HEK293 (cell line): ENCODE measurements around the gene IMMP2L.

ENCODE experiments used
- CTCF ChIA-PET: fragments of 350-600 bp; formaldehyde crosslinking; extraction: SDS; loops from one replicate; lab custom pipeline; 2021; ENCODE audit warnings: antibody characterized with exemption; lab: Yijun Ruan, JAX
- POLR2A ChIA-PET: fragments of 300-600 bp; formaldehyde crosslinking; extraction: SDS; loops from one replicate; lab custom pipeline; 2020; ENCODE audit warnings: antibody characterized with exemption, inconsistent platforms; lab: Yijun Ruan, JAX
- H3K27ac ChIP-seq: fragments of 200-500 bp; sonication (Bioruptor generic); 2 replicates; pipeline ENCODE4 v1.5.1; 2014; ENCODE audit warnings: low read depth, low read length, control low read depth, inconsistent platforms; ENCODE audit errors: extremely low read depth
- H3K36me3 ChIP-seq, 2 experiments: fragments of 200-500 bp in 1 of 2; sonication (Bioruptor generic) in 1 of 2; 1 replicate in 1 of 2; 2 replicates in 1 of 2; pipeline ENCODE4 v1.5.1; 2014 to 2017; ENCODE audit warnings: inconsistent platforms in 2 of 2, low read length in 2 of 2; ENCODE audit not compliant: control insufficient read depth in 2 of 2, insufficient read depth in 1 of 2
- H3K4me1 ChIP-seq: fragments of 200-500 bp; sonication (Bioruptor generic); 2 replicates; pipeline ENCODE4 v1.5.1; 2014; ENCODE audit warnings: mild to moderate bottlenecking, low read length, inconsistent platforms; ENCODE audit not compliant: control insufficient read depth, insufficient read depth
- H3K4me3 ChIP-seq: 2 replicates; pipeline ENCODE4 v1.5.1; 2011; ENCODE audit warnings: low read depth, mild to moderate bottlenecking, control low read depth, low read length, moderate library complexity
- H3K9me3 ChIP-seq: fragments of 200-500 bp; sonication (Bioruptor generic); 2 replicates; pipeline ENCODE4 v1.5.1; 2014; ENCODE audit warnings: low read depth, low read length, inconsistent platforms; ENCODE audit not compliant: control insufficient read depth, insufficient read depth
- INSM2 ChIP-seq: fragments of 450-650 bp; formaldehyde crosslinking; IDR thresholded peaks from 2 replicates; pipeline ENCODE4 v1.5.1; 2016; ENCODE audit warnings: missing biosample characterization, missing genetic modification characterization
- TCF7L2 ChIP-seq: IDR thresholded peaks from 2 replicates; pipeline ENCODE4 v1.6.1; 2011; ENCODE audit warnings: low read depth, mild to moderate bottlenecking, inconsistent platforms, low read length, moderate library complexity, borderline replicate concordance
- TRIM28 ChIP-seq: IDR thresholded peaks from 2 replicates; pipeline ENCODE4 v1.6.1; 2011; ENCODE audit warnings: low read length, control low read depth, borderline replicate concordance
- ZBTB11 ChIP-seq: fragments of 450-650 bp; formaldehyde crosslinking; conservative IDR thresholded peaks from 2 replicates; pipeline ENCODE4 v1.5.1; 2016; ENCODE audit warnings: low read depth, missing biosample characterization, missing genetic modification characterization
- ZFHX2 ChIP-seq: fragments of 450-650 bp; formaldehyde crosslinking; conservative IDR thresholded peaks from 2 replicates; pipeline ENCODE4 v1.5.1; 2016; ENCODE audit warnings: missing biosample characterization, missing genetic modification characterization
- ZIC2 ChIP-seq: fragments of 450-650 bp; formaldehyde crosslinking; IDR thresholded peaks from 2 replicates; pipeline ENCODE4 v1.5.1; 2016; ENCODE audit warnings: missing biosample characterization, missing genetic modification characterization
- ZNF132 ChIP-seq: fragments of 450-650 bp; formaldehyde crosslinking; IDR thresholded peaks from 2 replicates; pipeline ENCODE4 v1.5.1; 2017; ENCODE audit warnings: missing biosample characterization, missing genetic modification characterization, borderline replicate concordance
- ZNF133 ChIP-seq: fragments of 450-650 bp; formaldehyde crosslinking; IDR thresholded peaks from 2 replicates; pipeline ENCODE4 v1.5.1; 2016; ENCODE audit warnings: missing biosample characterization, missing genetic modification characterization
- ZNF169 ChIP-seq: fragments of 450-650 bp; formaldehyde crosslinking; IDR thresholded peaks from 2 replicates; pipeline ENCODE4 v1.5.1; 2016; ENCODE audit warnings: missing biosample characterization, missing genetic modification characterization
- ZNF335 ChIP-seq: fragments of 450-650 bp; formaldehyde crosslinking; conservative IDR thresholded peaks from 2 replicates; pipeline ENCODE4 v1.5.1; 2016; ENCODE audit warnings: missing biosample characterization, missing genetic modification characterization
- ZNF354C ChIP-seq: fragments of 450-650 bp; formaldehyde crosslinking; IDR thresholded peaks from 2 replicates; pipeline ENCODE4 v1.5.1; 2016; ENCODE audit warnings: missing biosample characterization, missing genetic modification characterization, low read depth, borderline replicate concordance
- ZNF555 ChIP-seq: fragments of 450-650 bp; formaldehyde crosslinking; conservative IDR thresholded peaks from 2 replicates; pipeline ENCODE4 v1.5.1; 2017; ENCODE audit warnings: missing biosample characterization, mild to moderate bottlenecking, missing genetic modification characterization, inconsistent platforms
- ZNF660 ChIP-seq: fragments of 450-650 bp; IDR thresholded peaks from 2 replicates; pipeline ENCODE4 v1.5.1; 2018; ENCODE audit warnings: missing biosample characterization, mild to moderate bottlenecking, missing genetic modification characterization
- ZSCAN30 ChIP-seq: fragments of 450-650 bp; IDR thresholded peaks from 2 replicates; pipeline ENCODE4 v1.5.1; 2018; ENCODE audit warnings: missing biosample characterization, mild to moderate bottlenecking, missing genetic modification characterization, moderate library complexity
- ZXDB ChIP-seq: fragments of 450-650 bp; formaldehyde crosslinking; IDR thresholded peaks from 2 replicates; pipeline ENCODE4 v1.5.1; 2016; ENCODE audit warnings: missing biosample characterization, missing genetic modification characterization
- TF ChIP-seq, protein P1 (sequence below): fragments of 450-650 bp; formaldehyde crosslinking; IDR thresholded peaks from 2 replicates; pipeline ENCODE4 v1.5.1; 2016; ENCODE audit warnings: missing biosample characterization, missing genetic modification characterization
- TF ChIP-seq, protein P2 (sequence below): fragments of 450-650 bp; formaldehyde crosslinking; IDR thresholded peaks from 2 replicates; pipeline ENCODE4 v1.5.1; 2016; ENCODE audit warnings: missing biosample characterization, missing genetic modification characterization
- TF ChIP-seq, protein P3 (sequence below): fragments of 450-650 bp; formaldehyde crosslinking; IDR thresholded peaks from 2 replicates; pipeline ENCODE4 v1.5.1; 2016; ENCODE audit warnings: missing biosample characterization, missing genetic modification characterization
- TF ChIP-seq, protein P4 (sequence below): fragments of 450-650 bp; formaldehyde crosslinking; IDR thresholded peaks from 2 replicates; pipeline ENCODE4 v1.5.1; 2016; ENCODE audit warnings: missing biosample characterization, missing genetic modification characterization

The IMMP2L gene

DNA sequence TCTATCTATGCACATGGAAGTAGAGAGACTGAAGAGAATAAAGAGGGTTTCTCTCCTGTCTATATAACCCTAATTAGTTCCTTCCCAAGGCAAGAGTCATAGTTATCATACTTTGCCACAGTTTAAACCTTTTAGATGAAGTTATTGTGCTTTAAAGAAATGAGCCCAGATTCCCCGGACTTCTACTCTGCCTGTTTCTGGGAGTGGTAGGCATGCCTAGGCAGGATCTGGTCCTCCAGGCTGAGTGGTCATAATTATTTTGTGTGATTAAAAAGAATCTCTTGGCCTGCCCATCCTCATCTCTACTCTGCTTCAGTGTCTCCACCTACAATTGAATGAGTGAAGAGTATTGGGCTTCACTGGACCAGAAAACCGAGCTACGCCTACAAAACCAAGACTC lies 179.2 kb downstream of the IMMP2L start:
- Histone ChIP-seq H3K27ac (no peak overlapping the region), H3K4me1 (no peaks in the 10 kb centered on the region), H3K36me3 (no peaks in the 10 kb centered on the region), H3K9me3 (no peaks in the 10 kb centered on the region), H3K4me3 (no peak overlapping the region)
- TF ChIP-seq ZNF354C (tag by site-specific recombination) = no peak
- CTCF ChIA-PET = no interaction called here
- POLR2A ChIA-PET = no interaction called here

GRCh38 chr7:111381590-111381989 lies 180.7 kb downstream of the IMMP2L start:
- H3K9me3 ChIP-seq = no peaks in the 10 kb centered on the region
- no peaks in the 10 kb centered on the region for H3K4me1 ChIP-seq
- H3K27ac ChIP-seq = no peak overlapping the region
- CTCF ChIA-PET = no interaction called here
- POLR2A ChIA-PET = no interaction called here
- H3K36me3 ChIP-seq = no peaks in the 10 kb centered on the region
- H3K4me3 ChIP-seq = no peak overlapping the region
- TF ChIP-seq INSM2 (tag by site-specific recombination) (no peak), ZNF133 (tag by site-specific recombination) (no peak), ZNF660 (tag by site-specific recombination) (no peak), ZXDB (tag by site-specific recombination) (no peak), ZIC2 (no peak), ZFHX2 (tag by site-specific recombination) (no peak), ZNF335 (tag by site-specific recombination) (no peak), TRIM28 (no peak), ZNF169 (tag by site-specific recombination) (no peak), ZSCAN30 (tag by site-specific recombination) (no peak), ZNF555 (tag by site-specific recombination) (no peak), TCF7L2 (no peak), ZBTB11 (tag by site-specific recombination) (no peak), ZNF132 (tag by site-specific recombination) (no peak)
- TF ChIP-seq, protein P1, sequence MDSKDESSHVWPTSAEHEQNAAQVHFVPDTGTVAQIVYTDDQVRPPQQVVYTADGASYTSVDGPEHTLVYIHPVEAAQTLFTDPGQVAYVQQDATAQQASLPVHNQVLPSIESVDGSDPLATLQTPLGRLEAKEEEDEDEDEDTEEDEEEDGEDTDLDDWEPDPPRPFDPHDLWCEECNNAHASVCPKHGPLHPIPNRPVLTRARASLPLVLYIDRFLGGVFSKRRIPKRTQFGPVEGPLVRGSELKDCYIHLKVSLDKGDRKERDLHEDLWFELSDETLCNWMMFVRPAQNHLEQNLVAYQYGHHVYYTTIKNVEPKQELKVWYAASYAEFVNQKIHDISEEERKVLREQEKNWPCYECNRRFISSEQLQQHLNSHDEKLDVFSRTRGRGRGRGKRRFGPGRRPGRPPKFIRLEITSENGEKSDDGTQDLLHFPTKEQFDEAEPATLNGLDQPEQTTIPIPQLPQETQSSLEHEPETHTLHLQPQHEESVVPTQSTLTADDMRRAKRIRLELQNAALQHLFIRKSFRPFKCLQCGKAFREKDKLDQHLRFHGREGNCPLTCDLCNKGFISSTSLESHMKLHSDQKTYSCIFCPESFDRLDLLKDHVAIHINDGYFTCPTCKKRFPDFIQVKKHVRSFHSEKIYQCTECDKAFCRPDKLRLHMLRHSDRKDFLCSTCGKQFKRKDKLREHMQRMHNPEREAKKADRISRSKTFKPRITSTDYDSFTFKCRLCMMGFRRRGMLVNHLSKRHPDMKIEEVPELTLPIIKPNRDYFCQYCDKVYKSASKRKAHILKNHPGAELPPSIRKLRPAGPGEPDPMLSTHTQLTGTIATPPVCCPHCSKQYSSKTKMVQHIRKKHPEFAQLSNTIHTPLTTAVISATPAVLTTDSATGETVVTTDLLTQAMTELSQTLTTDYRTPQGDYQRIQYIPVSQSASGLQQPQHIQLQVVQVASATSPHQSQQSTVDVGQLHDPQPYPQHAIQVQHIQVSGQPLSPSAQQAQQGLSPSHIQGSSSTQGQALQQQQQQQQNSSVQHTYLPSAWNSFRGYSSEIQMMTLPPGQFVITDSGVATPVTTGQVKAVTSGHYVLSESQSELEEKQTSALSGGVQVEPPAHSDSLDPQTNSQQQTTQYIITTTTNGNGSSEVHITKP (tag by site-specific recombination) = no peak
- TF ChIP-seq, protein P2, sequence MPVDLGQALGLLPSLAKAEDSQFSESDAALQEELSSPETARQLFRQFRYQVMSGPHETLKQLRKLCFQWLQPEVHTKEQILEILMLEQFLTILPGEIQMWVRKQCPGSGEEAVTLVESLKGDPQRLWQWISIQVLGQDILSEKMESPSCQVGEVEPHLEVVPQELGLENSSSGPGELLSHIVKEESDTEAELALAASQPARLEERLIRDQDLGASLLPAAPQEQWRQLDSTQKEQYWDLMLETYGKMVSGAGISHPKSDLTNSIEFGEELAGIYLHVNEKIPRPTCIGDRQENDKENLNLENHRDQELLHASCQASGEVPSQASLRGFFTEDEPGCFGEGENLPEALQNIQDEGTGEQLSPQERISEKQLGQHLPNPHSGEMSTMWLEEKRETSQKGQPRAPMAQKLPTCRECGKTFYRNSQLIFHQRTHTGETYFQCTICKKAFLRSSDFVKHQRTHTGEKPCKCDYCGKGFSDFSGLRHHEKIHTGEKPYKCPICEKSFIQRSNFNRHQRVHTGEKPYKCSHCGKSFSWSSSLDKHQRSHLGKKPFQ = no peak
- TF ChIP-seq, protein P3, sequence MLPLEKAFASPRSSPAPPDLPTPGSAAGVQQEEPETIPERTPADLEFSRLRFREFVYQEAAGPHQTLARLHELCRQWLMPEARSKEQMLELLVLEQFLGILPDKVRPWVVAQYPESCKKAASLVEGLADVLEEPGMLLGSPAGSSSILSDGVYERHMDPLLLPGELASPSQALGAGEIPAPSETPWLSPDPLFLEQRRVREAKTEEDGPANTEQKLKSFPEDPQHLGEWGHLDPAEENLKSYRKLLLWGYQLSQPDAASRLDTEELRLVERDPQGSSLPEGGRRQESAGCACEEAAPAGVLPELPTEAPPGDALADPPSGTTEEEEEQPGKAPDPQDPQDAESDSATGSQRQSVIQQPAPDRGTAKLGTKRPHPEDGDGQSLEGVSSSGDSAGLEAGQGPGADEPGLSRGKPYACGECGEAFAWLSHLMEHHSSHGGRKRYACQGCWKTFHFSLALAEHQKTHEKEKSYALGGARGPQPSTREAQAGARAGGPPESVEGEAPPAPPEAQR (tag by site-specific recombination) = no peak
- TF ChIP-seq, protein P4, sequence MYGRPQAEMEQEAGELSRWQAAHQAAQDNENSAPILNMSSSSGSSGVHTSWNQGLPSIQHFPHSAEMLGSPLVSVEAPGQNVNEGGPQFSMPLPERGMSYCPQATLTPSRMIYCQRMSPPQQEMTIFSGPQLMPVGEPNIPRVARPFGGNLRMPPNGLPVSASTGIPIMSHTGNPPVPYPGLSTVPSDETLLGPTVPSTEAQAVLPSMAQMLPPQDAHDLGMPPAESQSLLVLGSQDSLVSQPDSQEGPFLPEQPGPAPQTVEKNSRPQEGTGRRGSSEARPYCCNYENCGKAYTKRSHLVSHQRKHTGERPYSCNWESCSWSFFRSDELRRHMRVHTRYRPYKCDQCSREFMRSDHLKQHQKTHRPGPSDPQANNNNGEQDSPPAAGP (tag by site-specific recombination) = no peak
